Panc1 (cell line): ENCODE data around the gene EIPR1. TPM values are rescaled to one million over a fixed set of nuclear protein-coding genes. Genes with fewer than 3 reads are reported as not detected.

Source experiments
- ATAC-seq: fragments of 200-7000 bp; cut with Tn5 transposase; 2 replicates; pipeline ENCODE4 v1.9.1; 2020; ENCODE audit warnings: mild to moderate bottlenecking, moderate library complexity
- BruUV-seq: library from RNA; stranded (reverse); fragments of 400-500 nt; replicated peaks from 2 replicates; lab custom pipeline; 2021; lab: Mats Ljungman, UMichigan
- CTCF ChIA-PET: fragments of 300-600 bp; sonication (Branson Sonifier 250); formaldehyde crosslinking; loops from one replicate; lab custom pipeline; 2022; ENCODE audit warnings: antibody characterized with exemption; lab: Charles Lee
- POLR2A ChIA-PET: fragments of 300-600 bp; sonication (Branson Sonifier 250); formaldehyde crosslinking; loops from one replicate; lab custom pipeline; 2022; ENCODE audit warnings: antibody characterized with exemption; lab: Charles Lee
- DNase-seq: peaks from one replicate; pipeline ENCODE4 v3.0.0-alpha.2; 2010; ENCODE audit warnings: low read depth, low spot score
- H3K27ac ChIP-seq: 2 replicates; pipeline ENCODE4 v1.5.1; 2011; ENCODE audit warnings: mild to moderate bottlenecking, low read length, inconsistent platforms
- H3K27me3 ChIP-seq: fragments of 200-500 bp; sonication (Bioruptor generic); 2 replicates; pipeline ENCODE4 v1.6.0; 2014; ENCODE audit warnings: low read length, inconsistent platforms; ENCODE audit not compliant: control insufficient read depth, insufficient read depth
- H3K36me3 ChIP-seq: fragments of 200-500 bp; sonication (Bioruptor generic); 2 replicates; pipeline ENCODE4 v1.5.1; 2014; ENCODE audit warnings: inconsistent platforms, mild to moderate bottlenecking, low read length, moderate library complexity; ENCODE audit not compliant: control insufficient read depth, insufficient read depth
- H3K4me1 ChIP-seq: 2 replicates; pipeline ENCODE4 v1.5.1; 2011; ENCODE audit warnings: inconsistent platforms, mild to moderate bottlenecking, low read length, moderate library complexity; ENCODE audit not compliant: control insufficient read depth, insufficient read depth
- H3K4me3 ChIP-seq, 2 experiments: 2 replicates each; pipeline ENCODE4 v1.5.1; 2011 to 2012; ENCODE audit warnings: low read depth in 2 of 2, low read length in 2 of 2, mild to moderate bottlenecking in 2 of 2, inconsistent platforms in 1 of 2, moderate library complexity in 1 of 2
- H3K9me3 ChIP-seq: fragments of 200-500 bp; sonication (Bioruptor generic); 2 replicates; pipeline ENCODE4 v1.5.1; 2014; ENCODE audit warnings: low read depth, mild to moderate bottlenecking, inconsistent platforms, low read length, moderate library complexity; ENCODE audit not compliant: control insufficient read depth, insufficient read depth
- POLR2AphosphoS5 ChIP-seq: IDR thresholded peaks from 2 replicates; pipeline ENCODE4 v1.6.1; 2012; ENCODE audit warnings: mild to moderate bottlenecking, low read depth, low read length, moderate library complexity
- SIN3A ChIP-seq: IDR thresholded peaks from 2 replicates; pipeline ENCODE4 v1.6.1; 2012; ENCODE audit warnings: low read depth, mild to moderate bottlenecking, low read length, moderate library complexity, borderline replicate concordance; ENCODE audit not compliant: insufficient read depth
- TCF7L2 ChIP-seq: IDR thresholded peaks from 2 replicates; pipeline ENCODE4 v1.6.1; 2011; ENCODE audit warnings: mild to moderate bottlenecking, low read depth, low read length, inconsistent platforms
- in situ Hi-C: cut with HindIII; loops from 2 replicates; pipeline ENCODE4 v1.10.0; 2016; ENCODE audit warnings: low sequenced_read_pairs, low pct_unique_long_range_greater_than_20kb
- intact Hi-C: fragments of 100-400 bp; cut with micrococcal nuclease; formaldehyde crosslinking; loops from one replicate; pipeline ENCODE4 v1.10.0; 2022; ENCODE audit not compliant: unreplicated experiment
- total RNA-seq: library from RNA; stranded (reverse); gene quantifications from one replicate; pipeline ENCODE4 v1.2.1, GENCODE V29; 2021; ENCODE audit not compliant: unreplicated experiment
- TF ChIP-seq, protein P1 (sequence below), 2 experiments: IDR thresholded peaks; 2 replicates each; pipeline ENCODE4 v1.6.1; 2011 to 2012; ENCODE audit warnings: low read depth in 2 of 2, control low read depth in 1 of 2, low read length in 1 of 2, mild to moderate bottlenecking in 1 of 2, moderate library complexity in 1 of 2; ENCODE audit not compliant: insufficient read depth in 1 of 2
- TF ChIP-seq, protein P2 (sequence below): fragments of 450-650 bp; IDR thresholded peaks from 2 replicates; pipeline ENCODE4 v1.5.1; 2017; ENCODE audit warnings: mild to moderate bottlenecking

The EIPR1 gene
- total RNA-seq, 1 experiment from 2014 or later = 26.7 TPM

DNA sequence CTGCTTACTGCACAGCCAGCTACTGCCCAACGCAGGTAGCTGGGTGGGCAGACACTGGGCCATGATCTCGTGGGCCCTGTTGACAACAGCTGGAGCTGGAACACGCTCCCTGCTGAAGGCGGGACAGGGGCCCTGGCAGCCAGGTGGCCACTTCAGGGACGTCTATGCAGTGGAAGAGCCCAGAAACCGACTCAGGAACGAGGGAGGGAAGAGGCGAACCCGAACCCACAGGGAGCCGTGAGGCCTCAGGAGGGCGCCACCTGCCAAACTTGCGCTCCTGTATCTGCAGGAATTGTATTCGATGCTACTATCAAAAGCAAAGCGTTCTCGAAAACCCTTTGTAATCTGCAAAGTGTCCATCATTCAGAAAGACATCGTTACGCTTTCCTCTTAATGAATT is 198.4 kb downstream of the EIPR1 start:
- no TSS peak for BruUV-seq
- Histone ChIP-seq H3K9me3 (no peaks in the 10 kb centered on the region), H3K36me3 (no peaks in the 10 kb centered on the region), H3K4me3 (no peak overlapping the region), H3K4me1 (no peaks in the 10 kb centered on the region), H3K27me3 (no peaks in the 10 kb centered on the region), H3K27ac (no peak overlapping the region)
- TF ChIP-seq POLR2AphosphoS5 (no peak), TCF7L2 (no peak)
- ATAC-seq (peak; percentile 42; the same call in 1 of the 2 replicates), DNase-seq (no peak)
- ChIA-PET CTCF (no interaction called here), POLR2A (no interaction called here)
- intact Hi-C loops = no loop called here
- in situ Hi-C loops = no loop called here

DNA sequence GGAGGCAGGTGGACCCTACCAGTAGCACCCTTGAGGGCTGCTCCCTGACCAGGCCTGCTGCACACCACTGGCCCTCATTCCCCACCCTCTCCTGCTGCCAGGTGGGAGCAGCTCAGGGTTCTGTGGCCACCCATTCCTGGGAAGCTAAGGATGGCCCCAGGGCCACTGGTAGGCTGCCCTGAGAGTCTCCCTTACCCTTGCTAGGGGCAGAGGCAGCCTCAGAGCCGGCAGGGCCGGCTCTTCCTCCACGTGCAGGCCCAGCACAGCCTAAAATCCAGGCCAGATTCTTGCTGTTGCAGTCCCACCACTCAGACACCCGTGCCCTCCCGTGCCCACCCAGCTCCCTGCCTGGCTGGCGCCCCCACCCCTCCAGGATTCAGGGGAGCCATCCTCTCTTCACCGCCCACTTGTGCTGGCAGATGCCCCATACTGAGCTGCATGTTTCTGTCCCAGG is 199.0 kb downstream of the EIPR1 start:
- ChIA-PET CTCF (no interaction called here), POLR2A (interaction anchor here (0.6 kb wide), 1 partner anchor 660 kb away, joined by 8 read pairs; no protein-coding TSS in a partner anchor)
- Histone ChIP-seq H3K27ac (no peak overlapping the region), H3K4me3 (no peak overlapping the region), H3K9me3 (no peaks in the 10 kb centered on the region), H3K36me3 (no peaks in the 10 kb centered on the region), H3K27me3 (no peaks in the 10 kb centered on the region), H3K4me1 (no peaks in the 10 kb centered on the region)
- in situ Hi-C loops = no loop called here
- intact Hi-C loops = no loop called here
- ATAC-seq (no peak), DNase-seq (no peak)
- TF ChIP-seq, protein P1, sequence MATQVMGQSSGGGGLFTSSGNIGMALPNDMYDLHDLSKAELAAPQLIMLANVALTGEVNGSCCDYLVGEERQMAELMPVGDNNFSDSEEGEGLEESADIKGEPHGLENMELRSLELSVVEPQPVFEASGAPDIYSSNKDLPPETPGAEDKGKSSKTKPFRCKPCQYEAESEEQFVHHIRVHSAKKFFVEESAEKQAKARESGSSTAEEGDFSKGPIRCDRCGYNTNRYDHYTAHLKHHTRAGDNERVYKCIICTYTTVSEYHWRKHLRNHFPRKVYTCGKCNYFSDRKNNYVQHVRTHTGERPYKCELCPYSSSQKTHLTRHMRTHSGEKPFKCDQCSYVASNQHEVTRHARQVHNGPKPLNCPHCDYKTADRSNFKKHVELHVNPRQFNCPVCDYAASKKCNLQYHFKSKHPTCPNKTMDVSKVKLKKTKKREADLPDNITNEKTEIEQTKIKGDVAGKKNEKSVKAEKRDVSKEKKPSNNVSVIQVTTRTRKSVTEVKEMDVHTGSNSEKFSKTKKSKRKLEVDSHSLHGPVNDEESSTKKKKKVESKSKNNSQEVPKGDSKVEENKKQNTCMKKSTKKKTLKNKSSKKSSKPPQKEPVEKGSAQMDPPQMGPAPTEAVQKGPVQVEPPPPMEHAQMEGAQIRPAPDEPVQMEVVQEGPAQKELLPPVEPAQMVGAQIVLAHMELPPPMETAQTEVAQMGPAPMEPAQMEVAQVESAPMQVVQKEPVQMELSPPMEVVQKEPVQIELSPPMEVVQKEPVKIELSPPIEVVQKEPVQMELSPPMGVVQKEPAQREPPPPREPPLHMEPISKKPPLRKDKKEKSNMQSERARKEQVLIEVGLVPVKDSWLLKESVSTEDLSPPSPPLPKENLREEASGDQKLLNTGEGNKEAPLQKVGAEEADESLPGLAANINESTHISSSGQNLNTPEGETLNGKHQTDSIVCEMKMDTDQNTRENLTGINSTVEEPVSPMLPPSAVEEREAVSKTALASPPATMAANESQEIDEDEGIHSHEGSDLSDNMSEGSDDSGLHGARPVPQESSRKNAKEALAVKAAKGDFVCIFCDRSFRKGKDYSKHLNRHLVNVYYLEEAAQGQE (IDR thresholded peaks at IDR 0.05; ENCODE audit: insufficient read depth in 1 of 2, low read depth in 2 of 2, low read length in 1 of 2) = no peak
- TF ChIP-seq TCF7L2 (no peak), SIN3A (no peak), POLR2AphosphoS5 (no peak)
- TF ChIP-seq, protein P2, sequence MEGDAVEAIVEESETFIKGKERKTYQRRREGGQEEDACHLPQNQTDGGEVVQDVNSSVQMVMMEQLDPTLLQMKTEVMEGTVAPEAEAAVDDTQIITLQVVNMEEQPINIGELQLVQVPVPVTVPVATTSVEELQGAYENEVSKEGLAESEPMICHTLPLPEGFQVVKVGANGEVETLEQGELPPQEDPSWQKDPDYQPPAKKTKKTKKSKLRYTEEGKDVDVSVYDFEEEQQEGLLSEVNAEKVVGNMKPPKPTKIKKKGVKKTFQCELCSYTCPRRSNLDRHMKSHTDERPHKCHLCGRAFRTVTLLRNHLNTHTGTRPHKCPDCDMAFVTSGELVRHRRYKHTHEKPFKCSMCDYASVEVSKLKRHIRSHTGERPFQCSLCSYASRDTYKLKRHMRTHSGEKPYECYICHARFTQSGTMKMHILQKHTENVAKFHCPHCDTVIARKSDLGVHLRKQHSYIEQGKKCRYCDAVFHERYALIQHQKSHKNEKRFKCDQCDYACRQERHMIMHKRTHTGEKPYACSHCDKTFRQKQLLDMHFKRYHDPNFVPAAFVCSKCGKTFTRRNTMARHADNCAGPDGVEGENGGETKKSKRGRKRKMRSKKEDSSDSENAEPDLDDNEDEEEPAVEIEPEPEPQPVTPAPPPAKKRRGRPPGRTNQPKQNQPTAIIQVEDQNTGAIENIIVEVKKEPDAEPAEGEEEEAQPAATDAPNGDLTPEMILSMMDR = no peak
- no TSS peak for BruUV-seq

DNA sequence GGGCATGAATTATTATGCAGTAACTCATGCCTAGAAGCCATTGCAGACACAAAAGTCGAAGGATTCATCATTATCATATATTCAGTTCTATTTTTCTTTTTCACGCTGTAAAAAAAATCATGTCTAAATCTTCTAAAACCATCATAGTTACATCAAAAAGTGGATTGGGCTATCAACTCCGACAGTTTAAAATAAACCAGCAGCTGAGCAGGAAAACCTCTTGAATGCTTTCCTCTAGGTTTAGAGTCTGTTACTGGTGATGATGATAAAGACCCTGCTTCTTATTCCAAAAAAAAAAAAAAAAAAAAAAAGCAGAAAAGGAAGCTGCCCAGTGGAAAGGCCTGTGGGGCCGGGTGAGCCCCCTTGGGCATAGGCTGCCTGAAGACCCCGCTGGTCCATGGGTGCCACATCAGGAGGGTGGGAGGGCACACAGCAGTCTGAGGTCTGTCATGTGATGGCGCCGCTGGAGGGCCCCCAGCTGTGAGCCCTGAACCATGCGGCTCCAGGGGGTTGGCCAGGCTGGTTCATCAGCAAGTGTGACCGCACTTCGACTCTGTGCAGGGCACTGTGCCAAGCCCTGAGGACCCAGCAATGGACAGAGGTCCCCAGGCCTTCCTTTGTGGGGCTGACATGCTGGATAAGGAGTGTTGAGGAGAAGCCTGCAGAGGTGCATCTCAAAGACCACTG is 199.6 kb downstream of the EIPR1 start:
- TF ChIP-seq SIN3A = no peak
- TF ChIP-seq, protein P2 = no peak
- no peak for TF ChIP-seq TCF7L2
- TF ChIP-seq POLR2AphosphoS5 = no peak
- TF ChIP-seq, protein P1 (IDR thresholded peaks at IDR 0.05; ENCODE audit: insufficient read depth in 1 of 2, low read depth in 2 of 2, low read length in 1 of 2) = no peak

More for the DNA sequence above, 199.6 kb downstream of the EIPR1 start:
- DNase-seq (no peak), ATAC-seq (no peak)
- in situ Hi-C loops (no loop called here), intact Hi-C loops (no loop called here)
- no TSS peak for BruUV-seq
- Histone ChIP-seq H3K36me3 (no peaks in the 10 kb centered on the region), H3K27me3 (no peaks in the 10 kb centered on the region), H3K4me3 (no peak overlapping the region), H3K27ac (no peak overlapping the region), H3K4me1 (no peaks in the 10 kb centered on the region), H3K9me3 (no peaks in the 10 kb centered on the region)
- ChIA-PET POLR2A (interaction anchor here (0.6 to 0.7 kb wide), 2 partner anchors 144 to 660 kb away, joined by 3 to 8 read pairs; no protein-coding TSS in a partner anchor), CTCF (no interaction called here)
